ENCODE data around the gene MAD1L1.

Gene MAD1L1

GRCh38 chr7:1956611-1957470 is 275.9 kb downstream of the MAD1L1 start:
- no peak for DNase-seq (ENCODE audit: low read depth in 3 of 3)

- DNase-seq (ENCODE audit: low read depth in 3 of 3), result no peak
Observed at GRCh38 chr7:1956141-1956540, 276.6 kb downstream of the MAD1L1 start.

GRCh38 chr7:1954366-1955004 is 278.3 kb downstream of the MAD1L1 start:
- no peak for DNase-seq (ENCODE audit: low read depth in 3 of 3)

- no peak for DNase-seq (ENCODE audit: low read depth in 3 of 3)
Observed at GRCh38 chr7:1953199-1954190, 279.2 kb downstream of the MAD1L1 start.

GRCh38 chr7:1952781-1953180 is 280.0 kb downstream of the MAD1L1 start:
- DNase-seq (ENCODE audit: low read depth in 3 of 3), result no peak

- no peak for DNase-seq (ENCODE audit: low read depth in 3 of 3)
Observed at GRCh38 chr7:1952169-1952760, 280.5 kb downstream of the MAD1L1 start.

- DNase-seq (ENCODE audit: low read depth in 3 of 3), result no peak
Observed at GRCh38 chr7:1951600-1951999, 281.1 kb downstream of the MAD1L1 start.

- DNase-seq (ENCODE audit: low read depth in 3 of 3), result no peak
Observed at GRCh38 chr7:1951159-1951536, 281.6 kb downstream of the MAD1L1 start.

- no peak for DNase-seq (ENCODE audit: low read depth in 3 of 3)
Observed at GRCh38 chr7:1950452-1951158, 282.1 kb downstream of the MAD1L1 start.

- no peak for DNase-seq (ENCODE audit: low read depth in 3 of 3)
Observed at GRCh38 chr7:1950066-1950451, 282.7 kb downstream of the MAD1L1 start.

- DNase-seq (ENCODE audit: low read depth in 3 of 3), result no peak
Observed at GRCh38 chr7:1949681-1950055, 283.1 kb downstream of the MAD1L1 start.

- DNase-seq (ENCODE audit: low read depth in 3 of 3), result no peak
Observed at GRCh38 chr7:1948887-1949680, 283.7 kb downstream of the MAD1L1 start.

GRCh38 chr7:1948301-1948796 is 284.4 kb downstream of the MAD1L1 start:
- DNase-seq (ENCODE audit: low read depth in 3 of 3), result no peak

GRCh38 chr7:1947586-1948217 is 285.0 kb downstream of the MAD1L1 start:
- DNase-seq (ENCODE audit: low read depth in 3 of 3), result no peak

GRCh38 chr7:1946773-1947450 is 285.8 kb downstream of the MAD1L1 start:
- DNase-seq (ENCODE audit: low read depth in 3 of 3), result no peak

GRCh38 chr7:1946025-1946772 is 286.5 kb downstream of the MAD1L1 start:
- DNase-seq (ENCODE audit: low read depth in 3 of 3), result no peak

- DNase-seq (ENCODE audit: low read depth in 3 of 3), result no peak
Observed at GRCh38 chr7:1945558-1945957, 287.2 kb downstream of the MAD1L1 start.

GRCh38 chr7:1944619-1945210 is 288.0 kb downstream of the MAD1L1 start:
- no peak for DNase-seq (ENCODE audit: low read depth in 3 of 3)
